Endothelial cell of umbilical vein (primary cell): ENCODE results near the gene GFPT2. TPM values are rescaled to one million over a fixed set of nuclear protein-coding genes. Genes with fewer than 3 reads are reported as not detected.

Experiments
- BruUV-seq: library from RNA; stranded (reverse); fragments of 400-500 nt; replicated peaks from 2 replicates; lab custom pipeline; 2021; lab: Mats Ljungman, UMichigan
- CTCF ChIA-PET: fragments of 300-600, 350-600 bp; sonication (Branson Sonifier 250); formaldehyde crosslinking; loops from one replicate; lab custom pipeline; 2021; ENCODE audit warnings: antibody characterized with exemption, inconsistent platforms; lab: Charles Lee
- POLR2A ChIA-PET: fragments of 300-600, 350-600 bp; sonication (Branson Sonifier 250); formaldehyde crosslinking; loops from one replicate; lab custom pipeline; 2021; ENCODE audit warnings: antibody characterized with exemption, inconsistent platforms; lab: Charles Lee
- DNase-seq: peaks from one replicate; pipeline ENCODE4 v3.0.0-alpha.2; 2011; ENCODE audit warnings: low read depth, low spot score
- FAIRE-seq: peaks from 2 replicates; lab custom pipeline; 2011; peaks lifted over from hg19 to GRCh38; lab: Jason Lieb, UNC
- H2AFZ ChIP-seq: 2 replicates; pipeline ENCODE4 v1.6.0; 2012; ENCODE audit warnings: low read depth, low read length, control low read depth, inconsistent platforms
- H3K27ac ChIP-seq: 2 replicates; pipeline ENCODE4 v1.5.1; 2011; ENCODE audit warnings: low read depth, mild to moderate bottlenecking, control low read depth, low read length, moderate library complexity; ENCODE audit not compliant: insufficient read depth
- H3K27me3 ChIP-seq, 2 experiments: 2 replicates each; pipeline versions ENCODE4 v1.6.0 to v1.6.1; 2011; ENCODE audit warnings: low read length in 2 of 2, mixed read lengths in 1 of 2; ENCODE audit not compliant: control insufficient read depth in 2 of 2, insufficient read depth in 2 of 2
- H3K36me3 ChIP-seq, 2 experiments: 2 replicates in 1 of 2; 3 replicates in 1 of 2; pipeline ENCODE4 v1.5.1; 2011; ENCODE audit warnings: low read length in 2 of 2, mild to moderate bottlenecking in 1 of 2, moderate library complexity in 1 of 2; ENCODE audit not compliant: control insufficient read depth in 2 of 2, insufficient read depth in 2 of 2; ENCODE audit errors: extremely low read depth in 1 of 2
- H3K4me1 ChIP-seq: 3 replicates; pipeline ENCODE4 v1.5.1; 2011; ENCODE audit warnings: mild to moderate bottlenecking, low read length; ENCODE audit not compliant: control insufficient read depth, insufficient read depth; ENCODE audit errors: extremely low read depth
- H3K4me2 ChIP-seq: 2 replicates; pipeline ENCODE4 v1.6.1; 2011; ENCODE audit warnings: low read length, control low read depth, mixed read lengths; ENCODE audit not compliant: insufficient read depth
- H3K4me3 ChIP-seq, 3 experiments: fragments of 200-600 bp in 1 of 3; sonication (generic), shearing (Covaris generic) in 1 of 3; replicated peaks in 1 of 3; 2 replicates each; pipeline ENCODE4 v1.5.1; 2011 to 2016; ENCODE audit warnings: control low read depth in 3 of 3, low read length in 3 of 3, mild to moderate bottlenecking in 2 of 3, inconsistent platforms in 1 of 3, low read depth in 1 of 3, moderate library complexity in 1 of 3; ENCODE audit not compliant: insufficient read depth in 1 of 3
- H3K79me2 ChIP-seq: 2 replicates; pipeline ENCODE4 v1.6.0; 2012; ENCODE audit warnings: low read length, inconsistent platforms; ENCODE audit not compliant: control insufficient read depth, insufficient read depth
- H3K9ac ChIP-seq: replicated peaks from 2 replicates; pipeline ENCODE3; 2011; ENCODE audit warnings: low read length, control low read depth; ENCODE audit not compliant: insufficient read depth; ENCODE audit errors: extremely low read depth
- H3K9me1 ChIP-seq: replicated peaks from 3 replicates; pipeline ENCODE4 v1.6.0; 2011; ENCODE audit warnings: mild to moderate bottlenecking, low read length; ENCODE audit not compliant: control insufficient read depth, insufficient read depth; ENCODE audit errors: extremely low read depth
- H3K9me3 ChIP-seq: replicated peaks from 2 replicates; pipeline ENCODE4 v1.5.1; 2012; ENCODE audit warnings: low read length, inconsistent platforms; ENCODE audit not compliant: control insufficient read depth, insufficient read depth
- H4K20me1 ChIP-seq: replicated peaks from 2 replicates; pipeline ENCODE3; 2011; ENCODE audit warnings: mild to moderate bottlenecking, low read length; ENCODE audit not compliant: control insufficient read depth, insufficient read depth; ENCODE audit errors: extremely low read depth
- EZH2 ChIP-seq: IDR thresholded peaks from 2 replicates; pipeline ENCODE4 v1.6.1; 2012; ENCODE audit warnings: borderline replicate concordance, low read depth, mild to moderate bottlenecking, moderate library complexity, low read length, inconsistent platforms; ENCODE audit not compliant: severe bottlenecking
- FOS ChIP-seq: IDR thresholded peaks from 2 replicates; pipeline ENCODE4 v1.6.1; 2011; ENCODE audit warnings: mild to moderate bottlenecking, low read length, moderate library complexity, borderline replicate concordance; ENCODE audit not compliant: insufficient read depth
- GATA2 ChIP-seq: IDR thresholded peaks from 2 replicates; pipeline ENCODE4 v1.7.0; 2011; ENCODE audit warnings: low read depth, mild to moderate bottlenecking, moderate library complexity, mixed read lengths, low read length; ENCODE audit not compliant: insufficient read length, insufficient read depth
- JUN ChIP-seq: IDR thresholded peaks from 2 replicates; pipeline ENCODE4 v1.6.1; 2011; ENCODE audit warnings: borderline replicate concordance, low read depth; ENCODE audit not compliant: insufficient read length, insufficient read depth
- MYC ChIP-seq: IDR thresholded peaks from one replicate; pipeline ENCODE4 v1.6.1; 2011; ENCODE audit warnings: mild to moderate bottlenecking, low read depth, low read length
- POLR2A ChIP-seq: IDR thresholded peaks from 2 replicates; pipeline ENCODE4 v1.6.1; 2012; ENCODE audit warnings: low read depth, mild to moderate bottlenecking, control low read depth, low read length
- POLR2AphosphoS5 ChIP-seq: IDR thresholded peaks from 2 replicates; pipeline ENCODE4 v1.6.1; 2012; ENCODE audit warnings: low read depth, mild to moderate bottlenecking, control low read depth, low read length, moderate library complexity; ENCODE audit not compliant: insufficient read depth
- dilution Hi-C: fragments of 300-500 bp; cut with MboI; formaldehyde crosslinking; loops from one replicate; pipeline ENCODE4 v1.15.0; 2019; ENCODE audit warnings: low sequenced_read_pairs; ENCODE audit not compliant: extremely low pct_ligation_motif_present
- intact Hi-C: fragments of 100-400 bp; cut with micrococcal nuclease; formaldehyde crosslinking; loops from one replicate; pipeline ENCODE4 v1.10.0; 2022
- polyA plus RNA-seq, 4 experiments: library from polyadenylated mRNA; depleted of rRNA in 3 of 4; stranded (reverse) in 3 of 4; unstranded in 1 of 4; fragments of >200 nt; gene quantifications; 2 replicates each; pipeline versions ENCODE4 v1.2.1 to v1.2.3, GENCODE V29; 2011 to 2012; ENCODE audit warnings: missing spikeins in 1 of 4
- total RNA-seq: library from RNA; stranded (reverse); gene quantifications from 2 replicates; pipeline ENCODE4 v1.2.3, GENCODE V29; 2021
- TF ChIP-seq, protein P1 (sequence below): IDR thresholded peaks from 2 replicates; pipeline ENCODE4 v1.6.1; 2011; ENCODE audit not compliant: insufficient read depth, insufficient read length
- TF ChIP-seq, protein P2 (sequence below), 2 donors: IDR thresholded peaks; 1 replicate in 1 of 2; 2 replicates in 1 of 2; pipeline ENCODE4 v1.5.1; 2011; ENCODE audit warnings: low read length in 2 of 2, mild to moderate bottlenecking in 2 of 2, moderate library complexity in 2 of 2, control low read depth in 1 of 2, inconsistent platforms in 1 of 2, low read depth in 1 of 2; ENCODE audit not compliant: insufficient read depth in 1 of 2; ENCODE audit errors: extremely low read depth in 1 of 2

Gene GFPT2
- total and polyA plus RNA-seq, 2 donors (not counting 3 experiments of a cell fraction or from before 2014, with no cell fraction given): 4.3 to 4.5 TPM

- dilution Hi-C loops: no loop called here
- H3K4me2 ChIP-seq: no peak overlapping the region
- POLR2A ChIA-PET: no interaction called here
- no peak overlapping the region for H2AFZ ChIP-seq
- no TSS peak for BruUV-seq
- H3K9me1 ChIP-seq: no peaks in the 10 kb centered on the region
- peaks cover 16% of the 10 kb centered on the region for H3K79me2 ChIP-seq
- no peak overlapping the region for H3K4me3 ChIP-seq
- H4K20me1 ChIP-seq: no peaks in the 10 kb centered on the region
- CTCF ChIA-PET: interaction anchor here (1.1 to 1.5 kb wide), 4 partner anchors 11 to 73 kb away, joined by 3 to 5 read pairs (median 4); partner anchors contain the start of gene RASGEF1C
- H3K9ac ChIP-seq: no peak overlapping the region
- no peak for FAIRE-seq
- peaks cover 0 to 8% of the 10 kb centered on the region in 2 experiments for H3K36me3 ChIP-seq
- H3K4me1 ChIP-seq: no peaks in the 10 kb centered on the region
- H3K27me3 ChIP-seq: no peaks in the 10 kb centered on the region
- intact Hi-C loops: no loop called here
- no peak for DNase-seq
- no peak for TF ChIP-seq POLR2AphosphoS5
- TF ChIP-seq, protein P1, sequence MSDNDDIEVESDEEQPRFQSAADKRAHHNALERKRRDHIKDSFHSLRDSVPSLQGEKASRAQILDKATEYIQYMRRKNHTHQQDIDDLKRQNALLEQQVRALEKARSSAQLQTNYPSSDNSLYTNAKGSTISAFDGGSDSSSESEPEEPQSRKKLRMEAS: no peak
- TF ChIP-seq EZH2: no peak
- no peak for TF ChIP-seq FOS
- no peak for TF ChIP-seq JUN
- TF ChIP-seq, protein P2, sequence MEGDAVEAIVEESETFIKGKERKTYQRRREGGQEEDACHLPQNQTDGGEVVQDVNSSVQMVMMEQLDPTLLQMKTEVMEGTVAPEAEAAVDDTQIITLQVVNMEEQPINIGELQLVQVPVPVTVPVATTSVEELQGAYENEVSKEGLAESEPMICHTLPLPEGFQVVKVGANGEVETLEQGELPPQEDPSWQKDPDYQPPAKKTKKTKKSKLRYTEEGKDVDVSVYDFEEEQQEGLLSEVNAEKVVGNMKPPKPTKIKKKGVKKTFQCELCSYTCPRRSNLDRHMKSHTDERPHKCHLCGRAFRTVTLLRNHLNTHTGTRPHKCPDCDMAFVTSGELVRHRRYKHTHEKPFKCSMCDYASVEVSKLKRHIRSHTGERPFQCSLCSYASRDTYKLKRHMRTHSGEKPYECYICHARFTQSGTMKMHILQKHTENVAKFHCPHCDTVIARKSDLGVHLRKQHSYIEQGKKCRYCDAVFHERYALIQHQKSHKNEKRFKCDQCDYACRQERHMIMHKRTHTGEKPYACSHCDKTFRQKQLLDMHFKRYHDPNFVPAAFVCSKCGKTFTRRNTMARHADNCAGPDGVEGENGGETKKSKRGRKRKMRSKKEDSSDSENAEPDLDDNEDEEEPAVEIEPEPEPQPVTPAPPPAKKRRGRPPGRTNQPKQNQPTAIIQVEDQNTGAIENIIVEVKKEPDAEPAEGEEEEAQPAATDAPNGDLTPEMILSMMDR (IDR thresholded peaks at IDR 0.05; ENCODE audit: extremely low read depth in 1 of 2, insufficient read depth in 1 of 2, low read depth in 1 of 2, low read length in 2 of 2): no peak
- no peak for TF ChIP-seq GATA2
- no peak for TF ChIP-seq POLR2A
- no peak for TF ChIP-seq MYC
- no peaks in the 10 kb centered on the region for H3K9me3 ChIP-seq
- H3K27ac ChIP-seq: no peak overlapping the region
These were observed 71.4 kb downstream of the GFPT2 start for GRCh38 chr5:180281706-180282105.
